Kidney glomerular epithelial cell (primary cell): ENCODE data around the gene ZNF462.

Experiments
- DNase-seq: peaks from one replicate; lab custom pipeline; 2025; lab: John Stamatoyannopoulos, UW

Gene ZNF462

GRCh38 chr9:107060062-107060461 is 197.1 kb downstream of the ZNF462 start:
- DNase-seq = no peak
